ENCODE measurements around the gene FREM3. TPM values are rescaled to one million over a fixed set of nuclear protein-coding genes. Genes with fewer than 3 reads are reported as not detected.

The FREM3 gene
- polyA plus RNA-seq, 2 of the 4 experiments (the other 2 are of a cell fraction), result not detected

- TF ChIP-seq MAZ (IDR thresholded peaks at IDR 0.05; ENCODE audit: borderline replicate concordance, low read depth, low read length), result no peak
Observed at GRCh38 chr4:143575331-143575730, 125.1 kb downstream of the FREM3 start (continued).

GRCh38 chr4:143564472-143564871, 136.0 kb downstream of the FREM3 start:
- FAIRE-seq (no peak), DNase-seq (ENCODE audit: low read depth in 1 of 2, low spot score in 1 of 2) (no peak), ATAC-seq (no peak)
- Histone ChIP-seq H3K9me3 (no peaks in the 10 kb centered on the region), H3K4me1 (no peaks in the 10 kb centered on the region), H3K4me2 (no peak overlapping the region), H3K27ac (no peak overlapping the region), H3K4me3 (no peak overlapping the region)
- ChIA-PET CTCF (no interaction called here), POLR2A (no interaction called here)
- WGBS (ENCODE audit: missing lambda C conversion rate), result 41% methylated on average over 2 of the region's 2 CpGs
- no peak for TF ChIP-seq USF2 (IDR thresholded peaks at IDR 0.05)

GRCh38 chr4:143559757-143560147, 140.7 kb downstream of the FREM3 start:
- Histone ChIP-seq H3K27ac (peak overlapping the region in 1 of 2 experiments; percentile 78; a peak in 1 of 6 replicates), H3K4me1 (no peaks in the 10 kb centered on the region), H3K4me2 (peak overlapping the region; percentile 84), H3K9me3 (no peaks in the 10 kb centered on the region), H3K4me3 (peak overlapping the region; percentile 45)
- FAIRE-seq, result no peak
- 88% methylated on average over 9 of the region's 17 CpGs for WGBS (ENCODE audit: missing lambda C conversion rate)
- no peak for ATAC-seq
- ChIA-PET CTCF (interaction anchor here (1.2 to 2.2 kb wide), 3 partner anchors 10 to 141 kb away, joined by 3 to 11 read pairs (median 8); partner anchors contain the start of gene FREM3), POLR2A (no interaction called here)
- no peak for TF ChIP-seq CHD2 (IDR thresholded peaks at IDR 0.05; ENCODE audit: low read length, partially characterized antibody)
- TF ChIP-seq POLR2AphosphoS2 (conservative IDR thresholded peaks at IDR 0.05; ENCODE audit: low read length), result no peak
- no peak for TF ChIP-seq MAZ (IDR thresholded peaks at IDR 0.05; ENCODE audit: borderline replicate concordance, low read depth, low read length)
- no peak for TF ChIP-seq JUN (IDR thresholded peaks at IDR 0.05)
- TF ChIP-seq POLR2A (IDR thresholded peaks at IDR 0.05; ENCODE audit: low read length), result no peak
- TF ChIP-seq ZNF302 (CRISPR knock-in tag; IDR thresholded peaks at IDR 0.05), result no peak
- no peak for TF ChIP-seq CHD4 (IDR thresholded peaks at IDR 0.05; ENCODE audit: borderline replicate concordance)
- TF ChIP-seq HDAC2 (IDR thresholded peaks at IDR 0.05), result no peak
- no peak for TF ChIP-seq FOXS1 (CRISPR knock-in tag; IDR thresholded peaks at IDR 0.05)
- no peak for TF ChIP-seq ZC3H11A (IDR thresholded peaks at IDR 0.05)
- no peak for TF ChIP-seq RNF2 (IDR thresholded peaks at IDR 0.05; ENCODE audit: borderline replicate concordance, low read depth)
- TF ChIP-seq E2F6 (IDR thresholded peaks at IDR 0.05; ENCODE audit: borderline replicate concordance, low read depth), result no peak
- DNase-seq (ENCODE audit: low read depth in 1 of 2, low spot score in 1 of 2), result no peak

- WGBS (ENCODE audit: missing lambda C conversion rate), result 7% methylated on average over 28 of the region's 57 CpGs
- H3K4me1 ChIP-seq, result no peaks in the 10 kb centered on the region
- DNase-seq (ENCODE audit: low read depth in 1 of 2, low spot score in 1 of 2) (peak; percentile 34 to 63), FAIRE-seq (no peak), ATAC-seq (peak; percentile 88 to 93)
- H3K9me3 ChIP-seq, result no peaks in the 10 kb centered on the region
- H3K27ac ChIP-seq, result peak overlapping the region; percentile 28 to 78; a peak in 4 of 6 replicates
- peak overlapping the region; percentile 45 for H3K4me3 ChIP-seq
- ChIA-PET CTCF (interaction anchor here (0.9 to 2.2 kb wide), 7 partner anchors 11 to 147 kb away, joined by 3 to 11 read pairs (median 3); partner anchors contain the start of gene FREM3), POLR2A (no interaction called here)
- peak overlapping the region; percentile 84 for H3K4me2 ChIP-seq
- TF ChIP-seq SREBF2 (IDR thresholded peaks at IDR 0.05) (no peak), NR3C1 (IDR thresholded peaks at IDR 0.05) (no peak), RCOR1 (IDR thresholded peaks at IDR 0.05; ENCODE audit: low read depth, low read length) (no peak), HDAC2 (IDR thresholded peaks at IDR 0.05) (no peak), ZFP36 (IDR thresholded peaks at IDR 0.05; ENCODE audit: borderline replicate concordance, partially characterized antibody) (no peak), TP53 (CRISPR knock-in tag; IDR thresholded peaks at IDR 0.05) (no peak), HOXB13 (CRISPR knock-in tag; IDR thresholded peaks at IDR 0.05; ENCODE audit: low read depth) (no peak), FOXS1 (CRISPR knock-in tag; IDR thresholded peaks at IDR 0.05) (no peak), SMC3 (IDR thresholded peaks at IDR 0.05) (peak; percentile 52), NPAS2 (CRISPR knock-in tag; IDR thresholded peaks at IDR 0.05; ENCODE audit: borderline replicate concordance) (no peak), MAFK (IDR thresholded peaks at IDR 0.05; ENCODE audit: partially characterized antibody) (no peak), TFCP2L1 (CRISPR knock-in tag; IDR thresholded peaks at IDR 0.05) (no peak), EHMT2 (IDR thresholded peaks at IDR 0.05; ENCODE audit: low read depth) (no peak), REST (IDR thresholded peaks at IDR 0.05) (no peak)
Observed at GRCh38 chr4:143558823-143559756, 141.4 kb downstream of the FREM3 start.
